HEK293 (cell line): Measurements from ENCODE around the gene PRTN3.

Experiments used
- CTCF ChIA-PET: fragments of 350-600 bp; formaldehyde crosslinking; extraction: SDS; loops from one replicate; lab custom pipeline; 2021; ENCODE audit warnings: antibody characterized with exemption; lab: Yijun Ruan, JAX
- POLR2A ChIA-PET: fragments of 300-600 bp; formaldehyde crosslinking; extraction: SDS; loops from one replicate; lab custom pipeline; 2020; ENCODE audit warnings: antibody characterized with exemption, inconsistent platforms; lab: Yijun Ruan, JAX
- H3K27ac ChIP-seq: fragments of 200-500 bp; sonication (Bioruptor generic); 2 replicates; pipeline ENCODE4 v1.5.1; 2014; ENCODE audit warnings: low read depth, low read length, control low read depth, inconsistent platforms; ENCODE audit errors: extremely low read depth
- H3K36me3 ChIP-seq, 2 experiments: fragments of 200-500 bp in 1 of 2; sonication (Bioruptor generic) in 1 of 2; 1 replicate in 1 of 2; 2 replicates in 1 of 2; pipeline ENCODE4 v1.5.1; 2014 to 2017; ENCODE audit warnings: inconsistent platforms in 2 of 2, low read length in 2 of 2; ENCODE audit not compliant: control insufficient read depth in 2 of 2, insufficient read depth in 1 of 2
- H3K4me1 ChIP-seq: fragments of 200-500 bp; sonication (Bioruptor generic); 2 replicates; pipeline ENCODE4 v1.5.1; 2014; ENCODE audit warnings: mild to moderate bottlenecking, low read length, inconsistent platforms; ENCODE audit not compliant: control insufficient read depth, insufficient read depth
- H3K4me3 ChIP-seq: 2 replicates; pipeline ENCODE4 v1.5.1; 2011; ENCODE audit warnings: low read depth, mild to moderate bottlenecking, control low read depth, low read length, moderate library complexity
- H3K9me3 ChIP-seq: fragments of 200-500 bp; sonication (Bioruptor generic); 2 replicates; pipeline ENCODE4 v1.5.1; 2014; ENCODE audit warnings: low read depth, low read length, inconsistent platforms; ENCODE audit not compliant: control insufficient read depth, insufficient read depth
- FEZF1 ChIP-seq: fragments of 450-650 bp; formaldehyde crosslinking; IDR thresholded peaks from 2 replicates; pipeline ENCODE4 v1.5.1; 2016; ENCODE audit warnings: missing biosample characterization, missing genetic modification characterization
- GLI4 ChIP-seq: fragments of 450-650 bp; formaldehyde crosslinking; IDR thresholded peaks from 2 replicates; pipeline ENCODE4 v1.5.1; 2016; ENCODE audit warnings: missing biosample characterization, missing genetic modification characterization
- GLIS1 ChIP-seq: fragments of 450-650 bp; formaldehyde crosslinking; IDR thresholded peaks from 2 replicates; pipeline ENCODE4 v1.5.1; 2016; ENCODE audit warnings: missing biosample characterization, missing genetic modification characterization
- GLIS2 ChIP-seq: fragments of 450-650 bp; formaldehyde crosslinking; IDR thresholded peaks from 2 replicates; pipeline ENCODE4 v1.5.1; 2016; ENCODE audit warnings: missing biosample characterization, missing genetic modification characterization
- SP2 ChIP-seq: fragments of 450-650 bp; formaldehyde crosslinking; IDR thresholded peaks from 2 replicates; pipeline ENCODE4 v1.5.1; 2016; ENCODE audit warnings: missing biosample characterization, missing genetic modification characterization
- SP3 ChIP-seq: fragments of 450-650 bp; formaldehyde crosslinking; IDR thresholded peaks from 2 replicates; pipeline ENCODE4 v1.5.1; 2016; ENCODE audit warnings: missing biosample characterization, missing genetic modification characterization
- SP7 ChIP-seq: fragments of 450-650 bp; formaldehyde crosslinking; IDR thresholded peaks from 2 replicates; pipeline ENCODE4 v1.5.1; 2016; ENCODE audit warnings: missing biosample characterization, missing genetic modification characterization
- WT1 ChIP-seq: fragments of 450-650 bp; formaldehyde crosslinking; IDR thresholded peaks from 2 replicates; pipeline ENCODE4 v1.5.1; 2016; ENCODE audit warnings: missing biosample characterization, missing genetic modification characterization
- ZBTB8A ChIP-seq: fragments of 450-650 bp; formaldehyde crosslinking; IDR thresholded peaks from 2 replicates; pipeline ENCODE4 v1.5.1; 2016; ENCODE audit warnings: missing biosample characterization, missing genetic modification characterization
- ZNF10 ChIP-seq: fragments of 450-650 bp; formaldehyde crosslinking; IDR thresholded peaks from 2 replicates; pipeline ENCODE4 v1.5.1; 2017; ENCODE audit warnings: missing biosample characterization, missing genetic modification characterization
- ZNF121 ChIP-seq: fragments of 450-650 bp; formaldehyde crosslinking; IDR thresholded peaks from 2 replicates; pipeline ENCODE4 v1.5.1; 2016; ENCODE audit warnings: missing biosample characterization, missing genetic modification characterization
- ZNF146 ChIP-seq: fragments of 450-650 bp; formaldehyde crosslinking; IDR thresholded peaks from 2 replicates; pipeline ENCODE4 v1.5.1; 2016; ENCODE audit warnings: missing biosample characterization, missing genetic modification characterization
- ZNF175 ChIP-seq: fragments of 450-650 bp; formaldehyde crosslinking; IDR thresholded peaks from 2 replicates; pipeline ENCODE4 v1.5.1; 2016; ENCODE audit warnings: missing biosample characterization, missing genetic modification characterization
- ZNF2 ChIP-seq: fragments of 450-650 bp; formaldehyde crosslinking; IDR thresholded peaks from 2 replicates; pipeline ENCODE4 v1.5.1; 2016; ENCODE audit warnings: missing biosample characterization, missing genetic modification characterization
- ZNF561 ChIP-seq: fragments of 450-650 bp; IDR thresholded peaks from 2 replicates; pipeline ENCODE4 v1.5.1; 2018; ENCODE audit warnings: missing biosample characterization, missing genetic modification characterization, borderline replicate concordance
- ZNF600 ChIP-seq: fragments of 450-650 bp; formaldehyde crosslinking; IDR thresholded peaks from 2 replicates; pipeline ENCODE4 v1.5.1; 2016; ENCODE audit warnings: missing biosample characterization, missing genetic modification characterization
- ZNF785 ChIP-seq: fragments of 450-650 bp; formaldehyde crosslinking; IDR thresholded peaks from 2 replicates; pipeline ENCODE4 v1.5.1; 2016; ENCODE audit warnings: missing biosample characterization, missing genetic modification characterization
- ZNF830 ChIP-seq: fragments of 450-650 bp; IDR thresholded peaks from 2 replicates; pipeline ENCODE4 v1.5.0; 2018; ENCODE audit warnings: missing biosample characterization, missing genetic modification characterization, low read depth, mild to moderate bottlenecking, moderate library complexity
- TF ChIP-seq, protein P1 (sequence below): fragments of 450-650 bp; formaldehyde crosslinking; IDR thresholded peaks from 2 replicates; pipeline ENCODE4 v1.5.1; 2016; ENCODE audit warnings: missing biosample characterization, missing genetic modification characterization
- TF ChIP-seq, protein P2 (sequence below): fragments of 450-650 bp; formaldehyde crosslinking; IDR thresholded peaks from 2 replicates; pipeline ENCODE4 v1.5.1; 2016; ENCODE audit warnings: missing biosample characterization, missing genetic modification characterization
- TF ChIP-seq, protein P3 (sequence below): fragments of 450-650 bp; IDR thresholded peaks from 2 replicates; pipeline ENCODE4 v1.5.1; 2018; ENCODE audit warnings: missing biosample characterization, mild to moderate bottlenecking, missing genetic modification characterization
- TF ChIP-seq, protein P4 (sequence below): fragments of 450-650 bp; formaldehyde crosslinking; IDR thresholded peaks from 2 replicates; pipeline ENCODE4 v1.5.1; 2017; ENCODE audit warnings: missing biosample characterization, missing genetic modification characterization

The PRTN3 gene

DNA sequence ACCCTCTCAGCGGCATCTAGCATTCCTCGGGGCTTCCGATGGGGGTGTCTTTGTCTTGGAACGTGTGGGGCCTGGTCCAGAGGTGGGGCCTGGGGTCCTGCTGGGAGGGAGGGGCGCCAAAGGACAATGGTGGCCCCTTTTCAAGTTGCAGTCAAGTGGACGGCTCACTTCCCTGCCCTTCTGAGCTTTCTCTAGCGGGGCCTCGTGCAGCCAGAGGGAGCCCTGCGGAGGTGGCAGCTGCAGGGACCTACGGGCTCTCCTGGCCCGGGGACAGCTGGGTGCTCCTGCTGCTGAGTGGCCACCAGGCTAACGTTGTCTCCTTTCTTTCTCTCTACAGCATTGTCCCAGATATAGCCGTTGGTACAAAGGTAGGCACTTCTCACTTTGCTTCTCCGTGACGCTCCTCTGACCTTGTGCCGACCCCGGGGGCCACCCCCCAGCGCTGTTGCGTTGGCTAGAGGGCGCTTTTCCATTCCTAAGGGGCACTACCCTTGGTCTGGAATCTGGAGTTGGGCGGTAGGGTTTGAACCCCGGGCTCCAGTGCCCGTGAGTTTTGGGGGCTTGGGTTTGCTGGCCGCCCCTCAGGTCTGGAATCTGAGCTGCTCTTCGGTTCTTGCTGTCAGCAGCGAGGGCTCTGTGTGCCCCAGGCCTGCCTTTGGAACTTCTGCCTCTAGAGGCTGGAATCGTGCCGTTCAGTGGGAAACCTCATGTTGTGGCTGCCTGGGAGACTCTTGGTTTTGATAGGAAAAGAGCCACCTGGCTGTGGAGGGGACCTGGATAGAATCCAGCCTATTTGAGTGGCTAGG is 41.5 kb upstream of the PRTN3 start:
- peaks cover 0 to 62% of the 10 kb centered on the region in 2 experiments; a peak in 2 of 3 replicates for H3K36me3 ChIP-seq
- peak overlapping the region; percentile 87 for H3K4me3 ChIP-seq
- H3K27ac ChIP-seq = peak overlapping the region; percentile 97
- H3K4me1 ChIP-seq = peaks cover 25% of the 10 kb centered on the region
- TF ChIP-seq ZNF600 (tag by site-specific recombination) = peak; percentile 54; the same call in 1 of the 2 replicates
- no peak for TF ChIP-seq ZNF146
- no peak for TF ChIP-seq ZNF175 (tag by site-specific recombination)
- TF ChIP-seq SP7 (tag by site-specific recombination) = no peak
- TF ChIP-seq, protein P1, sequence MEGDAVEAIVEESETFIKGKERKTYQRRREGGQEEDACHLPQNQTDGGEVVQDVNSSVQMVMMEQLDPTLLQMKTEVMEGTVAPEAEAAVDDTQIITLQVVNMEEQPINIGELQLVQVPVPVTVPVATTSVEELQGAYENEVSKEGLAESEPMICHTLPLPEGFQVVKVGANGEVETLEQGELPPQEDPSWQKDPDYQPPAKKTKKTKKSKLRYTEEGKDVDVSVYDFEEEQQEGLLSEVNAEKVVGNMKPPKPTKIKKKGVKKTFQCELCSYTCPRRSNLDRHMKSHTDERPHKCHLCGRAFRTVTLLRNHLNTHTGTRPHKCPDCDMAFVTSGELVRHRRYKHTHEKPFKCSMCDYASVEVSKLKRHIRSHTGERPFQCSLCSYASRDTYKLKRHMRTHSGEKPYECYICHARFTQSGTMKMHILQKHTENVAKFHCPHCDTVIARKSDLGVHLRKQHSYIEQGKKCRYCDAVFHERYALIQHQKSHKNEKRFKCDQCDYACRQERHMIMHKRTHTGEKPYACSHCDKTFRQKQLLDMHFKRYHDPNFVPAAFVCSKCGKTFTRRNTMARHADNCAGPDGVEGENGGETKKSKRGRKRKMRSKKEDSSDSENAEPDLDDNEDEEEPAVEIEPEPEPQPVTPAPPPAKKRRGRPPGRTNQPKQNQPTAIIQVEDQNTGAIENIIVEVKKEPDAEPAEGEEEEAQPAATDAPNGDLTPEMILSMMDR (tag by site-specific recombination) = peak; percentile 49; the same call in 1 of the 2 replicates
- 0 out of 2 replicates have a peak, but pooled peaks have one; percentile 27 for TF ChIP-seq GLIS2 (tag by site-specific recombination)
- TF ChIP-seq ZNF10 (tag by site-specific recombination) = no peak
- 0 out of 2 replicates have a peak, but pooled peaks have one; percentile 23 for TF ChIP-seq ZNF2 (tag by site-specific recombination)
- peak; percentile 26; the same call in 1 of the 2 replicates for TF ChIP-seq SP3
- no peak for TF ChIP-seq ZNF830 (tag by site-specific recombination)
- no peak for TF ChIP-seq GLI4
- TF ChIP-seq, protein P2, sequence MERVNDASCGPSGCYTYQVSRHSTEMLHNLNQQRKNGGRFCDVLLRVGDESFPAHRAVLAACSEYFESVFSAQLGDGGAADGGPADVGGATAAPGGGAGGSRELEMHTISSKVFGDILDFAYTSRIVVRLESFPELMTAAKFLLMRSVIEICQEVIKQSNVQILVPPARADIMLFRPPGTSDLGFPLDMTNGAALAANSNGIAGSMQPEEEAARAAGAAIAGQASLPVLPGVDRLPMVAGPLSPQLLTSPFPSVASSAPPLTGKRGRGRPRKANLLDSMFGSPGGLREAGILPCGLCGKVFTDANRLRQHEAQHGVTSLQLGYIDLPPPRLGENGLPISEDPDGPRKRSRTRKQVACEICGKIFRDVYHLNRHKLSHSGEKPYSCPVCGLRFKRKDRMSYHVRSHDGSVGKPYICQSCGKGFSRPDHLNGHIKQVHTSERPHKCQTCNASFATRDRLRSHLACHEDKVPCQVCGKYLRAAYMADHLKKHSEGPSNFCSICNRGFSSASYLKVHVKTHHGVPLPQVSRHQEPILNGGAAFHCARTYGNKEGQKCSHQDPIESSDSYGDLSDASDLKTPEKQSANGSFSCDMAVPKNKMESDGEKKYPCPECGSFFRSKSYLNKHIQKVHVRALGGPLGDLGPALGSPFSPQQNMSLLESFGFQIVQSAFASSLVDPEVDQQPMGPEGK (tag by site-specific recombination) = peak; percentile 53
- TF ChIP-seq ZBTB8A (tag by site-specific recombination) = peak; percentile 43; the same call in 1 of the 2 replicates
- no peak for TF ChIP-seq ZNF121 (tag by site-specific recombination)
- TF ChIP-seq SP2 = no peak
- peak; percentile 78 for TF ChIP-seq FEZF1 (tag by site-specific recombination)
- TF ChIP-seq, protein P3, sequence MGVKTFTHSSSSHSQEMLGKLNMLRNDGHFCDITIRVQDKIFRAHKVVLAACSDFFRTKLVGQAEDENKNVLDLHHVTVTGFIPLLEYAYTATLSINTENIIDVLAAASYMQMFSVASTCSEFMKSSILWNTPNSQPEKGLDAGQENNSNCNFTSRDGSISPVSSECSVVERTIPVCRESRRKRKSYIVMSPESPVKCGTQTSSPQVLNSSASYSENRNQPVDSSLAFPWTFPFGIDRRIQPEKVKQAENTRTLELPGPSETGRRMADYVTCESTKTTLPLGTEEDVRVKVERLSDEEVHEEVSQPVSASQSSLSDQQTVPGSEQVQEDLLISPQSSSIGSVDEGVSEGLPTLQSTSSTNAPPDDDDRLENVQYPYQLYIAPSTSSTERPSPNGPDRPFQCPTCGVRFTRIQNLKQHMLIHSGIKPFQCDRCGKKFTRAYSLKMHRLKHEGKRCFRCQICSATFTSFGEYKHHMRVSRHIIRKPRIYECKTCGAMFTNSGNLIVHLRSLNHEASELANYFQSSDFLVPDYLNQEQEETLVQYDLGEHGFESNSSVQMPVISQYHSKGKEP (tag by site-specific recombination) = no peak
- peak; percentile 33; the same call in 1 of the 2 replicates for TF ChIP-seq ZNF561 (tag by site-specific recombination)
- TF ChIP-seq WT1 (tag by site-specific recombination) = 0 out of 2 replicates have a peak, but pooled peaks have one; percentile 8
- TF ChIP-seq GLIS1 = peak; percentile 73
- TF ChIP-seq ZNF785 = no peak
- TF ChIP-seq, protein P4, sequence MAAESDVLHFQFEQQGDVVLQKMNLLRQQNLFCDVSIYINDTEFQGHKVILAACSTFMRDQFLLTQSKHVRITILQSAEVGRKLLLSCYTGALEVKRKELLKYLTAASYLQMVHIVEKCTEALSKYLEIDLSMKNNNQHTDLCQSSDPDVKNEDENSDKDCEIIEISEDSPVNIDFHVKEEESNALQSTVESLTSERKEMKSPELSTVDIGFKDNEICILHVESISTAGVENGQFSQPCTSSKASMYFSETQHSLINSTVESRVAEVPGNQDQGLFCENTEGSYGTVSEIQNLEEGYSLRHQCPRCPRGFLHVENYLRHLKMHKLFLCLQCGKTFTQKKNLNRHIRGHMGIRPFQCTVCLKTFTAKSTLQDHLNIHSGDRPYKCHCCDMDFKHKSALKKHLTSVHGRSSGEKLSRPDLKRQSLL = no peak
- TF ChIP-seq, all 188 proteins: peak for 11
- no peaks in the 10 kb centered on the region for H3K9me3 ChIP-seq
- ChIA-PET CTCF (interaction anchor here (0.6 to 1.7 kb wide), 2 partner anchors 9 to 28 kb away, joined by 5 to 7 read pairs; no protein-coding TSS in a partner anchor), POLR2A (interaction anchor here (0.6 to 1.3 kb wide), 4 partner anchors 11 to 229 kb away, joined by 3 to 4 read pairs (median 4); no protein-coding TSS in a partner anchor)
